CD4-positive, alpha-beta T cell treated with Interleukin-15 for 1 hour (primary cell): ENCODE measurements around the gene CTNND2.
A peak's percentile ranks its signal among the peaks of the same experiment; 100 is the strongest.
"Not testable (repeated sequence)": the region's sequence is repeated elsewhere in the genome, so short reads cannot be mapped to it uniquely, and the experiment has no call there.

Source experiments
- DNase-seq: peaks from one replicate; pipeline ENCODE4 v3.0.0-alpha.2; 2020

CTNND2 gene

GRCh38 chr5:11148810-11149539 lies 755.3 kb downstream of the CTNND2 start:
- no peak for DNase-seq

- DNase-seq: no peak
Measured at GRCh38 chr5:11146171-11146570, 758.1 kb downstream of the CTNND2 start.

- peak; percentile 23 for DNase-seq
Measured at GRCh38 chr5:11143456-11144267, 760.6 kb downstream of the CTNND2 start.

GRCh38 chr5:11139217-11139865 lies 764.9 kb downstream of the CTNND2 start:
- no peak for DNase-seq

GRCh38 chr5:11130131-11130530 lies 774.1 kb downstream of the CTNND2 start:
- DNase-seq: no peak

GRCh38 chr5:11128021-11128420 lies 776.2 kb downstream of the CTNND2 start:
- no peak for DNase-seq

GRCh38 chr5:11126844-11127243 lies 777.4 kb downstream of the CTNND2 start:
- no peak for DNase-seq

- DNase-seq: no peak
Measured at GRCh38 chr5:11121885-11122284, 782.4 kb downstream of the CTNND2 start.

- no peak for DNase-seq
Measured at GRCh38 chr5:11110128-11110527, 794.1 kb downstream of the CTNND2 start.

GRCh38 chr5:11105696-11106095 lies 798.5 kb downstream of the CTNND2 start:
- DNase-seq: no peak

- no peak for DNase-seq
Measured at GRCh38 chr5:11104651-11105112, 799.6 kb downstream of the CTNND2 start.

GRCh38 chr5:11104210-11104609 lies 800.0 kb downstream of the CTNND2 start:
- no peak for DNase-seq

GRCh38 chr5:11084111-11084510 lies 820.1 kb downstream of the CTNND2 start:
- DNase-seq: no peak

- no peak for DNase-seq
Measured at GRCh38 chr5:11082404-11082945, 821.8 kb downstream of the CTNND2 start.

- DNase-seq: no peak
Measured at GRCh38 chr5:11076945-11077613, 827.2 kb downstream of the CTNND2 start.

- no peak for DNase-seq
Measured at GRCh38 chr5:11075035-11075805, 829.0 kb downstream of the CTNND2 start.

- DNase-seq: no peak
Measured at GRCh38 chr5:11072568-11072967, 831.7 kb downstream of the CTNND2 start.

GRCh38 chr5:11072076-11072475 lies 832.2 kb downstream of the CTNND2 start:
- no peak for DNase-seq

GRCh38 chr5:11069041-11069440 lies 835.2 kb downstream of the CTNND2 start:
- no peak for DNase-seq

- DNase-seq: not testable (repeated sequence)
Measured at GRCh38 chr5:11065723-11066122, 838.5 kb downstream of the CTNND2 start.

GRCh38 chr5:11064763-11065450 lies 839.3 kb downstream of the CTNND2 start:
- DNase-seq: no peak
